ENCODE measurements around the gene TAS1R2.
"Not testable (repeated sequence)": the region's sequence is repeated elsewhere in the genome, so short reads cannot be mapped to it uniquely, and the experiment has no call there.

TAS1R2 gene

GRCh38 chr1:18859560-18859959, at the start of gene TAS1R2:
Gene TAS1R2 (minus strand): TSS chr1:18859660. CDS start chr1:18859660, 0 bp downstream.
- DNase-seq = no peak

DNA sequence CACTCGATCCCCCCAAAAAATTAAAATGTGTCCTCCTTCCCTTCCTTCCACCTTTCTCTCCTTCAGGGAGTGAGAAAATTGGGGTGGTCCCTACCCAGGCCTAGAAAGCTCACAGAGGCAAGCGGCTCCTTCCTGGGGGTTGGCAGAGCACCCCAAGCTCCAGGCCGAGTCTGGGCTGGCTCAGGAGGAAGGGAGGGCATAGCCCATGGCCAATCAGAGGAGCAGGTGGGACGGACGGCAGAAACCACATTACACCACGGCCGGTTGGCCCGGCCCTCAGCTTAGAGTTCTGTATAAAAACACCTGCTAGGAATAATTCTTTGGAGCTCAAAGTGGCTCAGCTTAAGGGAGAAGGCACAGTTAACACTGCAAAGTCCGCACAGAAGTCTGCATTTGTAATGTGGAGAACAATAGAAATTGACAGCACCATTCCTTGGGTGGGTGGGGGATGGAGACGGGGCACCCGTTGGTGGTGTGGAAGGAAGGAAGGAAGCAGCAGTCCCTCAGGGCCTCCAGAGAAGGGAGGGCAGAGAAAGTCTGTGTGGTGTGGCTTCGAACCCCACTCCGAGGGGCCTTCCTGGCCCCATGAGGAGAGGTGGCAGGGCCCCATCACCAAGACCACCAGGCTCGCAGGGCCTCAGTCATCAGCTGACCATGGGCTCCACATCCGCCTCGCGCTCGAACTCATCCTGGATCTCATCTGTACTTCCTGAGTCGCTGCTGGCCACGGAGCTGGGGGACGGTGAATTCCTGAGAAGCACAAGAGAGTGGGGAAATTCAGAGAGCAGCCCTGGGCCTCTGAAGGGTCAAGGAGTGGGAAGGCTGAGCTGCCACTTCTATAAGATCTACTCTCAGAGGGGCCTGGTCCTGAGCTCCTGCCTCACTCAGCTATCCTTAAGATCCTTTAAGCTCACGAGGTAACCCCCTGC, 48.7 kb upstream of the TAS1R2 start:
- DNase-seq = no peak

GRCh38 chr1:18907021-18907916, 47.8 kb upstream of the TAS1R2 start:
- peak; percentile 82 for DNase-seq

GRCh38 chr1:18903291-18903756, 43.9 kb upstream of the TAS1R2 start:
- no peak for DNase-seq

- DNase-seq = peak; percentile 96
Observed at GRCh38 chr1:18902523-18903290, 43.2 kb upstream of the TAS1R2 start, which contains the start of gene ALDH4A1. Gene ALDH4A1 (minus strand): TSS chr1:18902555. CDS start chr1:18902523, 32 bp downstream.

DNA sequence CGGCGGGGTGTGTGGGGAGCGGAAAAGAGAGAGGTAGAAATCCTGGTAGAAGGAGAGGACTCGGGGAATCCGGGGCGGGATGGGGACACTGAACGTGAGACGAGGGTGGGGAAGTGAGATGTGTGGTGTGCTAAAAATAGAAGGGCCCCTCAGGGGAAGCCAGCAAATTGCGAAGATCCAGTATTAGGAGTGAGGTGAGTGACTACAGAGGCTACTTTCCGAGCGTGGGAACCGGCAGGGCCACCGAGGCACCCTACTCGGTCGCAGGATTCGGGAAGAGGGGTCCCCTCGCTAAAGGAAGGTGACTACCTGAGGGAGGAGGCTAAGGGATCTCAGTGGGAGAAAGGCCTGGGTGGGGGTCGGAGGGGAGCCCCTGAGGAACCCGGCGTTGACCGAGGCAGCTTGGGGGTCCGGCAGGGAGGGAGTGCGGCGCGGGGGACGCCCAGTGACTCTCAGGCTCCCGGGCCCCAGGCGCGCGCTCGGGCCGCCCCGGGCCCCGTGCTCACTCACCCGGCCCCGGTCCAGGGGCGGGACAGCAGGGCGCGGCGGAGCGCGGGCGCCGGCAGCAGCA, 42.6 kb upstream of the TAS1R2 start:
- DNase-seq = no peak

DNA sequence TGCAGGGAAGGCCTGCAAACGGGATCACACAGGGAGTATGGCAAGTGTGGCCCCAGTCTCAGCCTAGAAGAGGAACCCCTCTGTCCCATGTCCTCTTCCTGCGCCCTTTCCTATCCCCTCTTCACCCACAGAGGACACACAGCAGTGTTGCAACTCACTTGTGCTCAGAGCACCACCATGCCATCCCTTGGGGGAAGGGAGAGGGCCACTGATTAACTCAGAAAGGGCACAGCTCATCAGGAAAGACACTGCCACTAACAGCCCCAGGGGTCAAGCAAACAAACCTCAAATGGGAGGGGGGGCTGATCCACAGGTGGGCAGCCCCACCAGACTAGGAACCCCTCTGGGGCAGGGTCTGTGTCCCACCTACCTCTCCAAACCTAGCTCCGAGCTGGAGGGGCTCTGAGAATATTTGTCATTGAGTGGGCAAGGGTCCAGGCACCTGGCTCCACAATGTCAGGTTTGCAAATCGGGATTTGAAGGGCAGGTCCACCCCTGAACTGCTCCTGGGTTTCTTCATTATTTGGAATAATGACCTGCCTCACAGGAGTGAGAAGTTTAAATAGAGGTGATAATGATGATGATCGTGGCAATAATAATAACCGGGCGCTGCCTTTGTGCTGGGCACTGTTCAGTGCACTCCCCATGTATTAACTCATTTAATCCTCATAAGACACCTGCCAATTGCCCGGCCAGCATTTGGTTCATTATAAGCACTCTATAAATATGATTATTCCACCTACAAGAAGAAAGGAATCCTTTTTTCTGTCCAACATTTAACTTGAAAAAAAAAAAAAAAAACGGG, 41.9 kb upstream of the TAS1R2 start:
- DNase-seq = no peak

DNA sequence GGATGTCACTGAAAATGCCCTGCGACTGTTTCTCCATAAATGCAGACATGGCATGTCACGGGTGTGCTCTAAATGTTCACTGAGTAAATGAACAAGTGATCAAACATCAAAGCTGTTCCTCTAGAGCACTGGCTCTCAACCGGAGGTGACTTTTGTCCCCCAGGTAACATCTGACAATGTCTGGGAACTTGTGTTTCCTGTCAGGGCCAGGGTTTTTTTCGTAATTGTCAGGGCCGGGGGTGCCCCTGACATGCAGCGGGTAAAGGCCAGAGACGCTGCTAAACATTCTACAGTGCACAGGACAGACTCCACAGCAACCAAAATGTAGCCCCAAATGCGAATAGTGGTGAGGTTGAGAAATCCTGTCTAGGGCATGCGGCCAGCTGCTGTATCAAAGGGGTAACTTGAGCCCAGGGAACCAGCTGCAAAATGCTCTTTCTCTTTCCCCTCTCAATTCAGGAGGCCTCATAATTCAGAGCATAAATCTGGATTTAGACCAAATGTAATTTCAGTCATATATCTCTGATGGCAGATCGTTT, 40.9 kb upstream of the TAS1R2 start:
- no peak for DNase-seq

- no peak for DNase-seq
Observed at GRCh38 chr1:18899363-18900049, 40.0 kb upstream of the TAS1R2 start.

DNA sequence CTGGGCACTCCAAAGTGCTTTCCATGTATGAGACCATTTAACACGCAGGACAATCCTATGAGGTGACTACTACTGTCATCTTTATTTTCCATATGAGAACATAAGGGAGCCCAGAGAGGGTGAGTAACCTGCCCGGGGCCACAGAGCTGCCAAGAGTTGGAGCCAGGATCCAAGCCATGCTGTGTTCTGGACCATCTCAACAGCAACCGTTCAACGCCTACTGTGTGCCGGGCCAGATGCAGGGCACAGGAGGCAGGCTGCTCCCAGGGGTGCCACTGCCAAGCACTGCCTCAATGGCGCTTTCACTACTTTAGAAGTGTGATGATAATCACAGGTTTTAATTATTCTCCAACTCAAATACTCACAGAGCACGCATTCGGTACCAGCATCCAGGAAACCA, 39.1 kb upstream of the TAS1R2 start:
- no peak for DNase-seq

DNA sequence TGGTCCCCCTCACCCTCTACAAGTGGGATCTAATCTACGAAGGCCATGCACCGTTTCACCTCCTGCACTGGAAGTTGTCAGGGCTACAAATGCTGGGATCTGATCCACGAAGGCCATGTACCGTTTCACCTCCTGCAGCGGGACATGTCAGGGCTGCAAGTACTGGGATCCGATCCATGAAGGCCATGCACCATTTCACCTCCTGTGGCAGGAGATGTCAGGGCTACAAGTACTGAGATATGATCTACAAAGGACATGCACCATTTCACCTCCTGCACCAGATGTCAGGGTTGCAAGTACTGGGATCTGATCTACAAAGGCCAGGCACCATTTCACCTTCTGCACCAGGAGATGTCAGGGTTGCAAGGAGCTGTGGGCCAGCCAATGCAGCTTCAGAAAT, 35.9 kb upstream of the TAS1R2 start:
- DNase-seq = no peak

DNA sequence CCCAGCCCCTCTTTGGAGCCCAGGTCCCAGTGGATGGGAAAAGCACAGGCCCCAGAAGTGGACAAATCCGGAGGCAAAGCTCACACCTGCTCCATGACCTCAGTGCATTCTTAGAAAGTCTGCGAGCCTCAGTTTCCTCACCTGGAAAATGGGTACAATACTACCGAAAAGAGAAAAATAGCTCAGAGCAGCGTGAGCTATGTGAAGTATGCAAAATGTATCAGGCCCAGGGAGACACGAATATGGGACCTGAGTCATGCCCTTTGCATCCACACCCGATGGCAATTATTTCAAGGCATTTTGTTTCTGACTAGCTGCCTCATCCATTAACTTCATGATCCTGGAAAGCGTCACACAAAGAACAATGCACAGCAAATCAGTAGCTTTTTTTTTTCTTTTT, 33.7 kb upstream of the TAS1R2 start:
- no peak for DNase-seq

- DNase-seq = not testable (repeated sequence)
Observed at GRCh38 chr1:18891858-18892257, 32.4 kb upstream of the TAS1R2 start.

DNA sequence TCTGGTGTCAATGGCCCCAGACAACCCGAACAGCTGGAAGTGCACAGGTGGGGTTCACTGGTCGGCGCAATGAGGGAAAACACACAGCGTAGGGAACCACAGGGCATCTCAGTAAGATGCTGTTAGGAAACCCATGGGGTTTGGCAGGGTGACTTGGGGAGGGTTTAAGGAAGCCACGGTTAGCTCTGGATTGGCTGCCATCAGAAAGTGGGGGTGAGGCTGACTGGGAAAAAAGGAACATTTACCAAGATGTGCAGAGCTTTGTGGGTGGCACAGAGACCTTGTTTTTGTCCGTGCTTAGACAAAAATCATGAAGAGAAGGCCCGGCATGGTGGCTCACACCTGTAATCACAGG, 31.9 kb upstream of the TAS1R2 start:
- DNase-seq = no peak

- DNase-seq = no peak
Observed at GRCh38 chr1:18890706-18891425, 31.4 kb upstream of the TAS1R2 start.

DNA sequence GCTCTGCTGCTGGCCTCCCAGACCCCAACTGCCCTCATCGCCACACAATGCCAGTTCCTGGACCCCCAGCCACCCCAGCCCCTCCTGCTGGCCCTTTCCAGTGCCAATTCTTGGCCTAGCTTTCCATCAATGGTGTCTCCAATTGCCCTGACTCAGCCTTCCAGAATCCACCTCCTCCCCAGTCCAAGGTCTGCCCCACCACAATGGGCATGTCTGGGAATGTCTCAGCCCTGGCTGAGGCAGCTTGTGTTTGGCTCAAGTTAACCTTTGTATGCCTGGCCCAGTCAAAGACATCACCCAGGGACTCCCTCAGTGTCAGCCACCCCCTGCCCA, 26.5 kb upstream of the TAS1R2 start:
- no peak for DNase-seq

GRCh38 chr1:18885311-18886002, 26.0 kb upstream of the TAS1R2 start:
- no peak for DNase-seq

DNA sequence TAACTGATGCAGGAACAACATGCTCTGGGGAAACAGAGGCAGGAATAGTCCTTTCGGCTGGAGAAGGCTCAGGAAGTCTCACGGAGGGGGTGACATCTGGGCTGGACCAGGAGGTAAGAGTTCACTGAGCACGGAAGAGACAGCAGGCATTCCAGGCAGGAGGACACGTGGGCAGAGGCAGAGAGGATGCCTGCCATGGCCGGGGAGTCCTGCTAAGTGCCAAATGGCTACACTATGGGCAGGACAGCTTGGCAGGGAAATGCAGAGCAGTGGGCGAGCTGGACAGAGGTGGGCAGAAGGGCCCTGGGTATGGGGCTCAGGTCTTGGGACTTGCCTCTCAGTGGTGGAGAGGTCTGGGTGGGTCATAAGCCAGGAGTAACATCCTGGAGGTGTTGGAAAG, 25.3 kb upstream of the TAS1R2 start:
- DNase-seq = no peak

DNA sequence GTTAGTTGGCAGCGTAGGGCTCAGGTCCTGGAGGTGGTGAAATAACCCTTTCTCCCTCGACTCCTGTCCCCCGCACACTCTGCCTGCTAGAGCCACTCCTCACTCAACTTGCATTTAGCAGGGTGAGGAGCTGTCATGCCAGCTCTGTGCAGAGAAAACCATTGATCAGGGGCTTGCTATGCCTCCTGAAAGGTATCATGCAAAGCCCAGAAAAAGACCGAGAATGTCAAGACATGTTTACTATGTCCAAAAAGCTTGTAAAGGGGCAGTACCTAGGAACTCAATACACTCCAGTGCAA, 24.9 kb upstream of the TAS1R2 start:
- DNase-seq = no peak
